CD14-positive monocyte (primary cell): ENCODE results near the gene ORAI2. TPM values are rescaled to one million over a fixed set of nuclear protein-coding genes. Genes with fewer than 3 reads are reported as not detected.
A peak's percentile ranks its signal among the peaks of the same experiment; 100 is the strongest.

Source experiments
- DNase-seq, 3 donors: peaks; one replicate each; pipeline ENCODE4 v3.0.0-alpha.2; 2011 to 2022
- H2AFZ ChIP-seq: 2 replicates; pipeline ENCODE4 v1.6.0; 2012; ENCODE audit warnings: mild to moderate bottlenecking, low read depth, low read length, inconsistent platforms; ENCODE audit not compliant: insufficient read depth, poor library complexity, severe bottlenecking
- H3K27ac ChIP-seq, 2 donors: 1 replicate in 1 of 2; 2 replicates in 1 of 2; pipeline ENCODE4 v1.5.1; 2012 to 2013; ENCODE audit warnings: low read length in 2 of 2, control low read depth in 1 of 2, inconsistent platforms in 1 of 2, low read depth in 1 of 2, mild to moderate bottlenecking in 1 of 2
- H3K27me3 ChIP-seq, 2 donors: one replicate each; pipeline versions ENCODE4 v1.6.0 to v1.6.1; 2011 to 2013; ENCODE audit warnings: low read length in 2 of 2; ENCODE audit not compliant: control insufficient read depth in 2 of 2, insufficient read depth in 2 of 2
- H3K36me3 ChIP-seq, 2 donors: replicated peaks in 1 of 2; 1 replicate in 1 of 2; 2 replicates in 1 of 2; pipeline versions ENCODE4 v1.5.1 to v1.6.1; 2012 to 2013; ENCODE audit warnings: low read length in 2 of 2, control low read depth in 1 of 2, inconsistent platforms in 1 of 2, mild to moderate bottlenecking in 1 of 2; ENCODE audit not compliant: insufficient read depth in 2 of 2, control insufficient read depth in 1 of 2
- H3K4me1 ChIP-seq, 2 donors: 1 replicate in 1 of 2; 2 replicates in 1 of 2; pipeline versions ENCODE4 v1.5.1 to v1.6.1; 2012 to 2013; ENCODE audit warnings: low read length in 2 of 2, control low read depth in 1 of 2, inconsistent platforms in 1 of 2, mild to moderate bottlenecking in 1 of 2, moderate library complexity in 1 of 2; ENCODE audit not compliant: insufficient read depth in 2 of 2, control insufficient read depth in 1 of 2
- H3K4me2 ChIP-seq: replicated peaks from 2 replicates; pipeline ENCODE3; 2012; ENCODE audit warnings: low read length, moderate library complexity, mild to moderate bottlenecking; ENCODE audit not compliant: poor library complexity, severe bottlenecking; ENCODE audit errors: extremely low read depth
- H3K4me3 ChIP-seq, 3 experiments: fragments of 200-600 bp in 1 of 3; sonication (generic) in 1 of 3; replicated peaks in 1 of 3; 1 replicate in 2 of 3; 2 replicates in 1 of 3; pipeline ENCODE4 v1.5.1; 2011 to 2013; ENCODE audit warnings: low read length in 3 of 3, mild to moderate bottlenecking in 3 of 3, control low read depth in 2 of 3, low read depth in 2 of 3, inconsistent platforms in 1 of 3, moderate library complexity in 1 of 3
- H3K79me2 ChIP-seq: 2 replicates; pipeline ENCODE4 v1.6.0; 2012; ENCODE audit warnings: mild to moderate bottlenecking, control low read depth, inconsistent platforms, low read length, moderate library complexity; ENCODE audit not compliant: insufficient read depth
- H3K9ac ChIP-seq: 2 replicates; pipeline ENCODE4 v1.6.0; 2017; ENCODE audit warnings: low read length, mild to moderate bottlenecking; ENCODE audit not compliant: insufficient read depth, poor library complexity, severe bottlenecking
- H3K9me3 ChIP-seq, 2 donors: replicated peaks in 1 of 2; 1 replicate in 1 of 2; 2 replicates in 1 of 2; pipeline versions ENCODE4 v1.5.1 to v1.6.1; 2012 to 2013; ENCODE audit warnings: low read length in 2 of 2, control low read depth in 1 of 2; ENCODE audit not compliant: control insufficient read depth in 1 of 2, insufficient read depth in 1 of 2
- H4K20me1 ChIP-seq: 2 replicates; pipeline ENCODE4 v1.6.0; 2012; ENCODE audit warnings: mild to moderate bottlenecking, low read length, control low read depth, moderate library complexity; ENCODE audit not compliant: insufficient read depth
- H3K27ac Mint-ChIP-seq, 7 donors: one replicate each; pipeline ENCODE4 v1.8.0; 2020; ENCODE audit warnings: mild to moderate bottlenecking in 7 of 7, mixed read lengths in 7 of 7, moderate library complexity in 6 of 7, inconsistent platforms in 2 of 7
- H3K27me3 Mint-ChIP-seq, 3 donors: one replicate each; pipeline ENCODE4 v1.8.0; 2021 to 2022; ENCODE audit warnings: low read depth in 3 of 3, mild to moderate bottlenecking in 3 of 3, mixed read lengths in 3 of 3, moderate library complexity in 3 of 3, inconsistent platforms in 1 of 3
- H3K36me3 Mint-ChIP-seq, 2 donors: one replicate each; pipeline ENCODE4 v1.8.0; 2020; ENCODE audit warnings: mixed read lengths in 2 of 2, inconsistent platforms in 1 of 2, mild to moderate bottlenecking in 1 of 2
- H3K4me1 Mint-ChIP-seq: one replicate; pipeline ENCODE4 v1.8.0; 2020; ENCODE audit warnings: mild to moderate bottlenecking, mixed read lengths
- H3K4me3 Mint-ChIP-seq, 2 donors: one replicate each; pipeline ENCODE4 v1.8.0; 2020; ENCODE audit warnings: mild to moderate bottlenecking in 2 of 2, mixed read lengths in 2 of 2, moderate library complexity in 1 of 2
- H3K9me3 Mint-ChIP-seq, 7 donors: one replicate each; pipeline ENCODE4 v1.8.0; 2020 to 2022; ENCODE audit warnings: mixed read lengths in 7 of 7, mild to moderate bottlenecking in 6 of 7, moderate library complexity in 6 of 7, inconsistent platforms in 2 of 7
- CTCF ChIP-seq: fragments of 200-600 bp; IDR thresholded peaks from one replicate; pipeline ENCODE4 v1.8.0; 2022; ENCODE audit warnings: antibody characterized with exemption, mild to moderate bottlenecking
- WGBS: methylation state at CpG from one replicate; pipeline ENCODE4 v1.1.5; 2013; ENCODE audit warnings: missing lambda C conversion rate; ENCODE audit not compliant: insufficient coverage; 5-methylcytosine and 5-hydroxymethylcytosine counted together
- intact Hi-C, 2 donors: fragments of 100-400 bp; cut with micrococcal nuclease; formaldehyde crosslinking; loops; one replicate each; pipeline versions ENCODE4 v1.15.0 to v1.15.1; 2023
- polyA plus RNA-seq, 3 donors: library from polyadenylated mRNA; depleted of rRNA in 1 of 3; unstranded in 2 of 3; stranded (reverse) in 1 of 3; fragments of 300-500 nt in 2 of 3; fragments of >200 nt in 1 of 3; fragmentation: Illumina TruSeq in 2 of 3; gene quantifications; 1 replicate in 2 of 3; 2 replicates in 1 of 3; pipeline ENCODE4 v1.2.3, GENCODE V29; 2012 to 2021

The ORAI2 gene
- polyA plus RNA-seq, 3 donors = 27.5 to 50.0 (median 38.2) TPM

- Histone ChIP-seq H3K36me3 (peaks cover 7 to 36% of the 10 kb centered on the region in 2 donors), H3K9me3 (no peaks in the 10 kb centered on the region), H3K4me3 (no peak overlapping the region), H4K20me1 (peaks cover 6% of the 10 kb centered on the region), H3K79me2 (no peaks in the 10 kb centered on the region), H3K9ac (no peak overlapping the region), H3K27ac (no peak overlapping the region), H3K27me3 (no peaks in the 10 kb centered on the region), H2AFZ (no peak overlapping the region), H3K4me2 (no peak overlapping the region), H3K4me1 (no peaks in the 10 kb centered on the region)
- H3K27me3 Mint-ChIP-seq = peaks cover 0 to 4% (median 0%) of the 10 kb centered on the region in 3 donors
- DNase-seq = no peak
- H3K36me3 Mint-ChIP-seq = peaks cover 26 to 50% of the 10 kb centered on the region in 2 donors
- no peak for TF ChIP-seq CTCF
- peak overlapping the region in 3 of 7 donors; percentile 25 to 70 (median 40) for H3K27ac Mint-ChIP-seq
- WGBS = no CpG with 5 or more reads among the region's 3 CpGs
- no peaks in the 10 kb centered on the region for H3K9me3 Mint-ChIP-seq
- H3K4me3 Mint-ChIP-seq = no peak overlapping the region
- no peaks in the 10 kb centered on the region for H3K4me1 Mint-ChIP-seq
- intact Hi-C loops = loop anchor here (1.0 to 10.0 kb wide), 3 partner anchors 111 to 845 kb away; no protein-coding TSS in a partner anchor
Measured at GRCh38 chr7:102389810-102390209, 43.6 kb upstream of the ORAI2 start.

GRCh38 chr7:102390697-102391484 is 42.5 kb upstream of the ORAI2 start:
- Mint-ChIP-seq H3K9me3 (no peaks in the 10 kb centered on the region), H3K4me1 (peaks cover 6% of the 10 kb centered on the region), H3K4me3 (no peak overlapping the region), H3K27ac (no peak overlapping the region), H3K36me3 (peaks cover 26 to 42% of the 10 kb centered on the region in 2 donors), H3K27me3 (peaks cover 0 to 4% (median 0%) of the 10 kb centered on the region in 3 donors)
- 69% methylated on average over 6 of the region's 12 CpGs for WGBS
- TF ChIP-seq CTCF = peak; percentile 92
- no peak overlapping the region for H3K4me2 ChIP-seq
- H3K9me3 ChIP-seq = no peaks in the 10 kb centered on the region
- peaks cover 6% of the 10 kb centered on the region for H4K20me1 ChIP-seq
- H3K79me2 ChIP-seq = no peaks in the 10 kb centered on the region
- no peak overlapping the region for H3K27ac ChIP-seq
- H3K9ac ChIP-seq = no peak overlapping the region
- no peak overlapping the region for H3K4me3 ChIP-seq
- H3K36me3 ChIP-seq = peaks cover 7 to 33% of the 10 kb centered on the region in 2 donors
- peaks cover 7% of the 10 kb centered on the region in 2 donors for H3K4me1 ChIP-seq
- peak; percentile 60 to 71 (median 68) for DNase-seq
- intact Hi-C loops = loop anchor here (1.0 to 10.0 kb wide), 3 partner anchors 112 to 846 kb away; no protein-coding TSS in a partner anchor
- no peak overlapping the region for H2AFZ ChIP-seq
- H3K27me3 ChIP-seq = no peaks in the 10 kb centered on the region
